Activated naive CD4-positive, alpha-beta T cell treated with anti-CD3 and anti-CD28 coated beads for 36 hours (primary cell): Measurements from ENCODE around the gene HS3ST6. TPM values are rescaled to one million over a fixed set of nuclear protein-coding genes. Genes with fewer than 3 reads are reported as not detected.
A peak's percentile ranks its signal among the peaks of the same experiment; 100 is the strongest.
"Not testable (repeated sequence)": the region's sequence is repeated elsewhere in the genome, so short reads cannot be mapped to it uniquely, and the experiment has no call there.

Experiments
- CTCF ChIA-PET: fragments of 350-600 bp; sonication (Branson Sonifier 250); formaldehyde crosslinking; loops from one replicate; lab custom pipeline; 2021; ENCODE audit warnings: antibody characterized with exemption; lab: Charles Lee
- DNase-seq: peaks from one replicate; pipeline ENCODE4 v3.0.0-alpha.2; 2020
- H3K27ac Mint-ChIP-seq: one replicate; pipeline ENCODE4 v1.8.0; 2021; ENCODE audit warnings: mild to moderate bottlenecking, mixed read lengths
- H3K27me3 Mint-ChIP-seq: one replicate; pipeline ENCODE4 v1.8.0; 2021; ENCODE audit warnings: low read depth, mixed read lengths
- H3K36me3 Mint-ChIP-seq: one replicate; pipeline ENCODE4 v1.8.0; 2021; ENCODE audit warnings: low read depth, mixed read lengths
- H3K4me1 Mint-ChIP-seq: one replicate; pipeline ENCODE4 v1.8.0; 2021; ENCODE audit warnings: low read depth, mixed read lengths
- H3K4me3 Mint-ChIP-seq: one replicate; pipeline ENCODE4 v1.8.0; 2021; ENCODE audit warnings: mild to moderate bottlenecking, moderate library complexity, mixed read lengths
- H3K9me3 Mint-ChIP-seq: one replicate; pipeline ENCODE4 v1.8.0; 2021; ENCODE audit warnings: mixed read lengths
- intact Hi-C: fragments of 100-400 bp; cut with micrococcal nuclease; formaldehyde crosslinking; loops from one replicate; pipeline ENCODE4 v1.15.1; 2023
- total RNA-seq, 2 experiments: library from RNA; stranded (reverse); gene quantifications; one replicate each; pipeline ENCODE4 v1.2.3, GENCODE V29; 2021

Gene HS3ST6
- total RNA-seq, 2 experiments from 2014 or later: not detected

DNA sequence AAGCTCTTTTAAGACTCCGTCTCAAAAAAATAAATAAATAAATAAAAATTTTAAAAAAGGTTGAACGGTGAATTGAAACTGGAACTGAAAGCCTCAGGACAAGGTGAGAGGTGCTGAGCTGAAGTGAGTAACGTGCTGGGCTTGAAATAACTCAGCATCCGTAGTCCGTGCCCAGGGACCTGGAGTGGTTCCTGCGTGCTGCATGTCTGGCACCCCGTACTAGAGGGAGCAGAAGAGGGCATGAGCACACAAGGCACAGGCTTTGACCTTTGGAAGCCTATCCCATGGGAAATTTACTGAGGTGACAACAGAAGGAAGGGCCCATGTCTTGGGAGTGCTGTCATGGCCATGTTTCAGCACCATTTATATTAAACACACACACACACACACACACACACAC is 41.7 kb downstream of the HS3ST6 start:
- Mint-ChIP-seq H3K27me3 (peaks cover 18% of the 10 kb centered on the region), H3K36me3 (no peaks in the 10 kb centered on the region)
- CTCF ChIA-PET: no interaction called here

DNA sequence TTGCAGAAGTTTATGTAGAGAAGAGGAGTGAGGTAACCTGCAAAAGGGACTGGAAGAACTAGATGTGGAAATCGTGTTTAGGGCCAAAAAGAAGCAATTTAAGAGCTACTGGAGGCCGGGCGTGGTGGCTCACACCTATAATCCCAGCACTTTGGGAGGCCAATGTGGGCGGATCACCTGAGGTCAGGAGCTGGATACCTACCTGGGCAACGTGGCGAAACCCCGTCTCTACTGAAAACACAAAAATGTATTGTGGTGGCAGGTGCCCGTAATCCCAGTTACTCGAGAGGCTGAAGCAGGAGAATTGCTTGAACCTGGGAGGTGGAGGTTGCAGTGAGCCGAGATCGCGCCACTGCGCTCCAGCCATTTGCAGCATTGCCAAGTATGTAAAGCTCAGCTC is 42.1 kb downstream of the HS3ST6 start:
- intact Hi-C loops, H3K9me3 Mint-ChIP-seq, H3K4me1 Mint-ChIP-seq, H3K36me3 Mint-ChIP-seq, H3K27ac Mint-ChIP-seq, DNase-seq, H3K4me3 Mint-ChIP-seq: not testable (repeated sequence)
- H3K27me3 Mint-ChIP-seq: peaks cover 18% of the 10 kb centered on the region
- CTCF ChIA-PET: interaction anchor here (1.2 kb wide), 1 partner anchor 51 kb away, joined by 3 read pairs; no protein-coding TSS in a partner anchor

More for the DNA sequence above, 41.7 kb downstream of the HS3ST6 start:
- no peak overlapping the region for H3K4me3 Mint-ChIP-seq
- DNase-seq: no peak
- peaks cover 3% of the 10 kb centered on the region for H3K4me1 Mint-ChIP-seq
- no peak overlapping the region for H3K27ac Mint-ChIP-seq
- no peaks in the 10 kb centered on the region for H3K9me3 Mint-ChIP-seq
- intact Hi-C loops: no loop called here

DNA sequence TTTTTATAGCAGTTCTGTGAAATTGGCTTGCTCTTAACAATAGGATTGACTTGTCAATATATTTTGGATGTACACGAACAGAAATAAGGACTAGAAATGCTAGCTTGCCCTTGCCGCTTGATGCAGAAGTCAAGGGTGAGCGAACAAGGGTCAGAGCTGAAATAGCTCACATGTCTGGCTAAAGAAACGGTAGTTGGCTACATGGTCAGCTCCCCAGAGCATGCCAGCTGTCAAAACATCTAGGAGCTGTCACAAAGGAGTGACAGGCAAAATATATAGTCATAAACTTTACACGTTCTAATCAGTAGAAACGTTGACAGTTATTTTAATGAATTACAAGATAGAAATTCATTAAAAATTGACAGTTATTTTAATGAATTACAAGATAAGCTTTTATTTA is 43.4 kb downstream of the HS3ST6 start:
- intact Hi-C loops: no loop called here
- no peak overlapping the region for H3K4me3 Mint-ChIP-seq
- CTCF ChIA-PET: interaction anchor here (1.2 kb wide), 1 partner anchor 52 kb away, joined by 3 read pairs; no protein-coding TSS in a partner anchor

DNA sequence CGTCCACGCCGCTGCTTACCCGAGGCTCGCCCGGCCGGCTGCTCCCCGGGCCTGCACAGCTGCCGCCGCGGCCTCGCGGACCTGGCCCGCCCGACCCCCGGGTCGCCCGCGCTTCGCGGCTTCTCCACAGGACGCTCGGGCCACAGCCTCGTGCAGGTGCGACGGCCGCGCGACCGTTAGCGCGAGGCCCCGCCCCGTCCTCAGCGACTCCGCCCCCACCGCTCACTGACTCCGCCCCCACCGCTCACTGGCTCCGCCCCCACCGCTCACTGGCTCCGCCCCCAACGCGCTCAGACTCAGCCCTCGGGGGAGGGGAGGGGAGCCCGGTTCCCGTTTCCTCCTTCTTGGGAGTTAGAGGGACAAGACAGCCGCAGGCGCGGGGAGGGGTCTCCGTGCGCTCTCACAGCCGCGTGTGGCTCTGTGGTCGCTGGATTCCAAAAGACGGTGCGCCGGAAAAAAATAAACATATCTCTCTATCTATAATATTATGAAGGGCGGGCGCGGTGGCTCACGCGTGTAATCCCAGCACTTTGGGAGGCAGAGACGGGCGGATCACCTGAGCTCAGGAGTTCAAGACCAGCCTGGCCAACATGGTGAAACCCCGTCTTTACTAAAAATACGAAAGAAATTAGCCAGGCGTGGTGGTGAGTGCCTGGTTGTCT is 46.1 kb downstream of the HS3ST6 start, which contains the start of gene MEIOB:
TSS of gene MEIOB (minus strand) at position 191 of the 662 bp plus-strand sequence. CDS start 3,989 bp downstream, outside the sequence.
- peak; percentile 29 for DNase-seq
- Mint-ChIP-seq H3K9me3 (no peaks in the 10 kb centered on the region), H3K27ac (no peak within 1 kb of the TSS), H3K4me3 (peak within 1 kb of the TSS; percentile 62), H3K27me3 (peaks cover 11% of the 10 kb centered on the region), H3K36me3 (no peaks in the 10 kb centered on the region), H3K4me1 (peaks cover 3% of the 10 kb centered on the region)
- CTCF ChIA-PET: interaction anchor here (0.6 to 1.3 kb wide), 2 partner anchors 8 to 57 kb away, joined by 4 read pairs; no protein-coding TSS in a partner anchor
- intact Hi-C loops: no loop called here

More for the DNA sequence above, 43.4 kb downstream of the HS3ST6 start:
- H3K9me3 Mint-ChIP-seq: no peaks in the 10 kb centered on the region
- peaks cover 18% of the 10 kb centered on the region for H3K27me3 Mint-ChIP-seq
- no peaks in the 10 kb centered on the region for H3K36me3 Mint-ChIP-seq
- DNase-seq: no peak
- peaks cover 3% of the 10 kb centered on the region for H3K4me1 Mint-ChIP-seq
- H3K27ac Mint-ChIP-seq: no peak overlapping the region

DNA sequence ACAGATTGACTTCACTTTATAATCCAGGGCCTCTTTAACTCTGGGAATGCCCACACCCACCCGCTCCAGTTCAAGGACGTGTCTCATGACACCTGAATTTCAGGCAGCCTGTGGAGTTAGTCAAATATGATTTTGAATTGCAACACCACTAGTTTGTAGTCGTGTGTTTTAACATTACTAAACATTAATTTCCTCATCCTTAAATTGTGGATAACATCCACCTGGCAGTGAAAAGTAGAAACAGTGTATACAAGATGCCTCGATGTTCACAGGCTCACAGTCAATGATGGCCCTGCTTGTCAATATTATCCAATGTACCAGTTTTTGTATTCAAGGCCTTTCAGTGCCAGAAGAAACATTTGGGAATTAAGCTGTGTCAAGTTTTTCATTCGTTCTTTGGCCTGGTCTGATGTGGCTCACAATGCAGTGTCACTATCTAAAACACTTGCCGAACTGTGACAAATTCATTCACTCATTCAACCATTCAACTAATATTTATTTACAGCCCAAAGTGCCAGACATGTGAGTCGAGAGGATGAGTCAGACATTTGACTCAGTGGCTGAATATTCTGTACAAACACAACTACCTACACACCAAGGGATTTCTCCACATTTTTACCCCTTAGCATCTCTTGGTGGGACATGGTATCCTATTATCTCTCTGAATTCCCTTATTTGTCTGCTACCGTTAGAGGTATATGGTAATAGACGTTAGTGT is 47.7 kb downstream of the HS3ST6 start:
- no peaks in the 10 kb centered on the region for H3K9me3 Mint-ChIP-seq
- intact Hi-C loops: no loop called here
- H3K4me1 Mint-ChIP-seq: peaks cover 3% of the 10 kb centered on the region
- no peak overlapping the region for H3K4me3 Mint-ChIP-seq
- peaks cover 8% of the 10 kb centered on the region for H3K27me3 Mint-ChIP-seq
- H3K36me3 Mint-ChIP-seq: no peaks in the 10 kb centered on the region
- H3K27ac Mint-ChIP-seq: no peak overlapping the region
- CTCF ChIA-PET: no interaction called here
- no peak for DNase-seq

DNA sequence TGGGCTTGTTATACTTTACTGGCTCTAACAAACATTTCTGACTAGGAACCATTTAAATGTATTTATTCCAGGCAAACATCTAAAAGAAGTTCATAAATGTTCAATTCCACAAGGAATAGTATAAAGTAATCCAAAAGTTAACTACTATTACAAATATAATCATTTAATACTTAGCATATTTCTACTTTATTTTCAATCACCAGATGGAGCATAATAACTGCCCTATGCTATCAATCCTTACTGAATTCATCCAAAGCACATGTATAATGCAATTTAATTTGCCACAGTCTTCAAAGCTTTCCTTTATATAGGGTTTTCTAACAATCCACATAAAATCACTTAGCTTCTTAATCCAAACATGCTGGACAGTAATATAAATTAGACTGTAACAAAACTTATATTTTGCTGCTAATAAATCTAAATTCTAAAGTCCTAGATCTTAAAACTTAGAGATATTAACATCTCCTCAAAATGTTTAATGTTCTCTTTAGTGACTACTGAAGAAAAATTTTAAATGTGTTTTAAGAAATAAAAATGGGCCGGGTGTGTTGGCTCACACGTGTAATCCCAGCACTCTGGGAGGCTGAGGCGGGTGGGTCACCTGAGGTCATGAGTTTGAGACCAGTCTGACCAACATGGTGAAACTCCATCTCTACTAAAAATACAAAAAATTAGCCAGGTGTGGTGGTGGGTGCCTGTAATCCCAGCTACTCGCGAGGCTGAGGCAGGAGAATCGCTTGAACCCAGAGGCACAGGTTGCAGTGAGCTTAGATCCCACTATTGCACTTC is 52.1 kb downstream of the HS3ST6 start:
- no peaks in the 10 kb centered on the region for H3K36me3 Mint-ChIP-seq
- intact Hi-C loops: loop anchor here (2.0 kb wide), 1 partner anchor 53 kb away; no protein-coding TSS in a partner anchor
- no peak overlapping the region for H3K27ac Mint-ChIP-seq
- no peaks in the 10 kb centered on the region for H3K27me3 Mint-ChIP-seq
- no peaks in the 10 kb centered on the region for H3K9me3 Mint-ChIP-seq
- CTCF ChIA-PET: interaction anchor here (0.6 to 1.6 kb wide), 3 partner anchors 12 to 152 kb away, joined by 3 to 5 read pairs (median 3); no protein-coding TSS in a partner anchor
- no peaks in the 10 kb centered on the region for H3K4me1 Mint-ChIP-seq
- H3K4me3 Mint-ChIP-seq: no peak overlapping the region
- DNase-seq: no peak

DNA sequence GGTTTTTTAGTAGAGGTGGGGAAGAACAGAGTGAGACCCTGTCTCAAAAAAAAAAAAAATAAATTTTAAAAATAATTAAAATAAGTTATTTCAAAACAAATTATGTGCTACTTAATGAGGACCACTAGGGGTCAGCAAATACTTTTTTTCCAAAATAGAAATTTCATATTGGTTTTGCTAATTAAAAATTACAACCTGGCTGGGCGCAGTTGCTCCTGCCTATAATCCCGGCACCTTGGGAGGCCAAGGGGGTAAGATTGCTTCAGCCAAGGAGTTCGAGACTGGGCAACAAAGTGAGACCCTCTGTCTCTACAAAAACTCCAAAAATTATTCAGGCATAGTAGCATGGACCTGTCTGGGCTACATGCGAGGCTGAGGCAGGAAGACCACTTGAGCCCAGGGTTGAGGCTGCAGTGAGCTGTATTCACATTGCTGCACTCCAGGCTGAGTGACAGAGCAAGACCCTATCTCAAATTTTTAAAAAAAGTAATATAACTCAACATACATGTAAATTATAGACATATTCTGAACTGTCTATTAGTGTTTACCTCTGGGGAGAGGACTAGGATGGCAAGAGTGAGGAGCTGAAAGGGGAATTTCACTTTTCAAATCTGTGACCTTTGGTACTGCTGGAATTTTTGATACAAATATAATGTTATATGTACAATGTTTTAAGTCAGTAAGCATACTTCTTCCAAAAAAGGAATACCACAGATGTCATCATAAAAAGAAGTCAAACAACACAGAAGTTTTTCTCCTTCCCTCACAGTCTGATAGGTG is 54.3 kb downstream of the HS3ST6 start:
- intact Hi-C loops: loop anchor here (1.0 to 2.0 kb wide), 2 partner anchors 51 to 65 kb away; no protein-coding TSS in a partner anchor
- no peak overlapping the region for H3K4me3 Mint-ChIP-seq
- no peak for DNase-seq
- no peak overlapping the region for H3K27ac Mint-ChIP-seq
- H3K36me3 Mint-ChIP-seq: no peaks in the 10 kb centered on the region
- H3K9me3 Mint-ChIP-seq: no peaks in the 10 kb centered on the region
- H3K27me3 Mint-ChIP-seq: no peaks in the 10 kb centered on the region
- CTCF ChIA-PET: interaction anchor here (0.6 to 1.3 kb wide), 4 partner anchors 9 to 66 kb away, joined by 3 to 7 read pairs (median 4); no protein-coding TSS in a partner anchor
- no peaks in the 10 kb centered on the region for H3K4me1 Mint-ChIP-seq

DNA sequence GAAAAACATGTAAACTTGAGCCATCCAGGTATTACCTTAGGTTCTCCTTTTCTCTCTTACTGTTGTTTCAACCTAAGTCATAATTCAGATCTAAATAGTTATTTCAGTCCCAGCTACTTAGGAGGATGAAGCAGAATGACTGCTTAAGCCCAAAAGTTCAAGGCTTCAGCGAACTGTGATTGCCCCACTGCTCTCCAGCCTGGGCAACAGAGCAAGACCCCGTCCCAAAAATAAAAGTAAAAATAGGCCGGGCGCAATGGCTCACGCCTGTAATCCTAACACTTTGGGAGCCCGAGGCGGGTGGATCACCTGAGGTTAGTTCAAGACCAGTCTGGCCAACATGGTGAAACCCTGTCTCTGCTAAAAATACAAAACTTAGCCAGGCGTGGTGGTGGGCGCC is 55.8 kb downstream of the HS3ST6 start:
- no peaks in the 10 kb centered on the region for H3K36me3 Mint-ChIP-seq
- no peaks in the 10 kb centered on the region for H3K9me3 Mint-ChIP-seq
- no peak overlapping the region for H3K4me3 Mint-ChIP-seq
- no peak overlapping the region for H3K27ac Mint-ChIP-seq
- CTCF ChIA-PET: interaction anchor here (0.6 to 1.1 kb wide), 5 partner anchors 15 to 1100 kb away, joined by 3 to 4 read pairs (median 3); no protein-coding TSS in a partner anchor
- intact Hi-C loops: no loop called here
- H3K27me3 Mint-ChIP-seq: no peaks in the 10 kb centered on the region
- DNase-seq: no peak
- peaks cover under 1% of the 10 kb centered on the region for H3K4me1 Mint-ChIP-seq

DNA sequence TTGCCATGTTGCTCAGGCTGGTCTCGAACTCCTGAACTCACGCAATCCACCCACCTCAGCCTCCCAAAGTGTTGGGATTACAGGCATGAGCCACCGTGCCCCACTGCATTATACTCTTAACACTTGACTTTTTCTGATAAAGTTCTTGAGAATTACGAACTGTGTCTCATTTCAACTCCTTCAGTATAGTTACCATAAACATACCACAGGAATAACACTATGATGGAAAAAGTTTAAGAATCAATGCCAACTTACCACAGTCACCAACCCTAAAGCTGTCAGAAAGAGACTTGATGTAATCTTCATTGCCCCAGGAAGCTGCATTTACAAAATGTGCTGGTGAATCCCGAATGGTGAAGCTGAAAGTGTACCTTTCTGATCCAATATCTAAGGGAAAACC is 56.5 kb downstream of the HS3ST6 start:
- intact Hi-C loops: no loop called here
- Mint-ChIP-seq H3K4me1 (peaks cover 5% of the 10 kb centered on the region), H3K27ac (no peak overlapping the region), H3K27me3 (no peaks in the 10 kb centered on the region), H3K9me3 (no peaks in the 10 kb centered on the region), H3K4me3 (no peak overlapping the region), H3K36me3 (no peaks in the 10 kb centered on the region)
- CTCF ChIA-PET: interaction anchor here (0.6 kb wide), 1 partner anchor 1100 kb away, joined by 3 read pairs; no protein-coding TSS in a partner anchor
- DNase-seq: no peak
